ENCODE results near the gene GCNT2. TPM values are rescaled to one million over a fixed set of nuclear protein-coding genes. Genes with fewer than 3 reads are reported as not detected.
"Not testable (repeated sequence)": the region's sequence is repeated elsewhere in the genome, so short reads cannot be mapped to it uniquely, and the experiment has no call there.

The GCNT2 gene
- total RNA-seq, 4 donors from 2014 or later = 3.8 to 7.9 (median 6.0) TPM

DNA sequence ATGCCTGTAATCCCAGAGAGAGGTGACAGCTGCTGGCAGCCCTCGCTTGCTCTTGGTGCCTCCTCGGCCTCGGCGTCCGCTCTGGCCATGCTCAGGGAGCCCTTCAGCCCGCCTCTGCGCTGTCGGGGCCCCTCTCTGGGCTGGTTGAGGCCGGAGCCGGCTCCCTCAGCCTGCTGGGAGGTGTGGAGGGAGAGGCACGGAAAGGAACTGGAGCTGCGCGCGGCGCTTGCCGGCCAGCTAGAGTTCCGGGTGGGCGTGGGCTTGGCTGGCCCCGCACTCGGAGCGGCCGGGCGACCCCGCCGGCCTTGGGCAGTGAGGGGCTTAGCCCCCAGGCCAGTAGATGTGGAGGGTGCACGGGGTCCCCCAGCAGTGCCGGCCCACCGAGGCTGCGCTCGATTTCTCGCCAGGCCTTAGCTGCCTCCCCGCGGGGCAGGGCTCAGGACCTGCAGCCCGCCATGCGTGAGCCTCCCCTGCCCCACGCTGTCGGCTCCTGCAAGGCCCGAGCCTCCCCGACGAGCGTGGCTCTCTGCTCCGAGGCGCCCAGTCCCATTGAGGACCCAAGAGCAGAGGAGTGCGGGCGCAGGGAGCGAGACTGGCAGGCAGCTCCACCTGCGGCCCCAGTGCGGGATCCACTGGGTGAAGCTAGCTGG is 138.7 kb downstream of the GCNT2 start:
- TF ChIP-seq CTCF (IDR thresholded peaks at IDR 0.05) = no peak
- no peak for ATAC-seq (ENCODE audit: low FRiP score)
- DNase-seq (ENCODE audit: low spot score) = no peak

DNA sequence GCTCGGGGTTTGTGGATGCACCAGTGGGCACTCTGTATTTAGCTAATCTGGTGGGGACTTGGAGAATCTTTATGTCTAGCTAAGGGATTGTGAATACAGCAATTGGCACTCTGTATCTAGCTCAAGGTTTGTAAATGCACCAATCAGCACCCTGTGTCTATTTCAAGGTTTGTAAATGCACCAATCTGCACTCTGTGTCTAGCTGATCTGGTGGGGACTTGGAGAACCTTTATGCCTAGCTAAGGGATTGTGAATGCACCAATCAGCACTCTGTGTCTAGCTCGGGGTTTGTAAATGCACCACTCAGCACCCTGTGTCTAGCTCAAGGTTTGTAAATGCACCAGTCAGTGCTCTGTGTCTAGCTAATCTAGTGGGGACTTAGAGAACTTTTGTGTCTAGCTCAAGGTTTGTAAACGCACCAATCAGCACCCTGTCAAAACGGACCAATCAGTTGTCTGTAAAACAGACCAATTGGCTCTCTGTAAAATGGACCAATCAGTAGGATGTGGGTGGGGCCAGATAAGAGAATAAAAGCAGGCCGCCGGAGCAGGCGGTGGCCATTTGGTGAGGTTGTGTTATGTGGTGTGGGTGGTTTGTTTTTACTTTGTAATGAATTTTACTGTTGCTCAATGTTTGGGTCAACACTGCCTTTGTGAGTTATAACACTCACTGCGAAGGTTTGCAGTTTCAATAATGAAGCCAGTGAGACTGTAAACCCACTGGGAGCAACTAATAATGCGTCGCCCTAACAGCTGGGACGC is 139.5 kb downstream of the GCNT2 start:
- ATAC-seq (ENCODE audit: low FRiP score); DNase-seq (ENCODE audit: low spot score): not testable (repeated sequence)

DNA sequence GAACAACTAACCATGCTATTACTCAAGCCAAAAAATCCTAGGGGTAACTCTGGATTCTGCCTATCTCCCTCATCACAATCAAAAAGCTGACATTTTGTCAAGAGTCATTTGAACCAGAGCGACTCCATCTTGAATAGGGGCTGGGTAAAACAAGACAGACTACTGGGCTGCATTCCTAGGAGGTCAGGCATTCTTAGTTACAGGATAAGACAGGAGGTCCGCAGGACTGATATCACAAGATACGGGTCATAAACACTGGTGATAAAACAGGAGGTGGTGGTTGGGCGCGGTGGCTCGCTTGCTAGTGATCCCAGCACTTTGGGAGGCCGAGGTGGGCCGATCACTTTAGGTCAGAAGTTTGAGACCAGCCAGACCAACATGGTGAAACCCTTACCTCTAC is 141.1 kb downstream of the GCNT2 start:
- DNase-seq (ENCODE audit: low spot score) = no peak
- no peak for TF ChIP-seq CTCF (IDR thresholded peaks at IDR 0.05)
- ATAC-seq (ENCODE audit: low FRiP score) = no peak

GRCh38 chr6:10662742-10663141 is 141.6 kb downstream of the GCNT2 start:
- ATAC-seq (ENCODE audit: low FRiP score) = no peak
- TF ChIP-seq CTCF (IDR thresholded peaks at IDR 0.05) = no peak
- DNase-seq (ENCODE audit: low spot score) = no peak

- not testable (repeated sequence) for ATAC-seq (ENCODE audit: low FRiP score); DNase-seq (ENCODE audit: low spot score)
These were observed 144.4 kb downstream of the GCNT2 start for GRCh38 chr6:10665595-10665994.

GRCh38 chr6:10668126-10668917 is 147.2 kb downstream of the GCNT2 start:
- TF ChIP-seq CTCF (IDR thresholded peaks at IDR 0.05) = no peak
- DNase-seq (ENCODE audit: low spot score) (no peak), ATAC-seq (ENCODE audit: low FRiP score) (no peak)

GRCh38 chr6:10676403-10676802 is 155.3 kb downstream of the GCNT2 start:
- no peak for ATAC-seq (ENCODE audit: low FRiP score)

More at GRCh38 chr6:10676403-10676802, 155.3 kb downstream of the GCNT2 start:
- no peak for TF ChIP-seq CTCF (IDR thresholded peaks at IDR 0.05)
- no peak for DNase-seq (ENCODE audit: low spot score)
